ENCODE data around the gene INCA1. TPM values are rescaled to one million over a fixed set of nuclear protein-coding genes. Genes with fewer than 3 reads are reported as not detected.

The INCA1 gene
- total and polyA plus RNA-seq, 2 of the 13 experiments (the other 11 are each of a cell fraction or from before 2014, with no cell fraction given): 0.93 to 2.6 TPM

GRCh38 chr17:4967539-4968485 is 29.5 kb downstream of the INCA1 start, which contains the start of gene SPAG7 (continued):
- TF ChIP-seq ARID5B (CRISPR knock-in tag; IDR thresholded peaks at IDR 0.05) (peak; percentile 52; the same call in 1 of the 2 replicates), KLF16 (CRISPR knock-in tag; IDR thresholded peaks at IDR 0.05) (peak; percentile 18 to 82; a peak in 2 of 4 replicates), HOXA3 (CRISPR knock-in tag; IDR thresholded peaks at IDR 0.05) (peak; percentile 85), KLF6 (CRISPR knock-in tag; IDR thresholded peaks at IDR 0.05) (peak; percentile 60; the same call in 1 of the 2 replicates), ZNF263 (CRISPR knock-in tag; IDR thresholded peaks at IDR 0.05) (no peak), ZFP36L1 (CRISPR knock-in tag; IDR thresholded peaks at IDR 0.05) (peak; percentile 70; the same call in 1 of the 2 replicates), GABPB1 (CRISPR knock-in tag; IDR thresholded peaks at IDR 0.05) (peak; percentile 87), KDM2A (CRISPR knock-in tag; IDR thresholded peaks at IDR 0.05; ENCODE audit: borderline replicate concordance, low read depth) (peak; percentile 68; the same call in 1 of the 2 replicates), NR0B2 (CRISPR knock-in tag; IDR thresholded peaks at IDR 0.05) (no peak), BRCA1 (CRISPR knock-in tag; IDR thresholded peaks at IDR 0.05) (0 out of 2 replicates have a peak, but pooled peaks have one; percentile 59), CBFB (CRISPR knock-in tag; IDR thresholded peaks at IDR 0.05) (0 out of 2 replicates have a peak, but pooled peaks have one; percentile 47), ZSCAN22 (CRISPR knock-in tag; IDR thresholded peaks at IDR 0.05) (no peak), ZNF280D (CRISPR knock-in tag; IDR thresholded peaks at IDR 0.05) (no peak), FOSL2 (CRISPR knock-in tag; IDR thresholded peaks at IDR 0.05) (peak; percentile 50), NFIB (CRISPR knock-in tag; IDR thresholded peaks at IDR 0.05; ENCODE audit: borderline replicate concordance) (peak; percentile 77; the same call in 1 of the 2 replicates), ATF1 (CRISPR knock-in tag; IDR thresholded peaks at IDR 0.05) (peak; percentile 76; the same call in 1 of the 2 replicates), ZHX1 (CRISPR knock-in tag; IDR thresholded peaks at IDR 0.05; ENCODE audit: low read depth) (peak; percentile 93)

All from HepG2 (cell line).